Lower lobe of right lung (tissue), 2 donors: ENCODE measurements around the gene GPC6. TPM values are rescaled to one million over a fixed set of nuclear protein-coding genes. Genes with fewer than 3 reads are reported as not detected.

Experiments
- ATAC-seq, 2 donors: fragments of 200-7000 bp; cut with Tn5 transposase; one replicate each; pipeline ENCODE4 v1.9.1; 2020 to 2022; ENCODE audit warnings: mild to moderate bottlenecking in 2 of 2, moderate library complexity in 2 of 2
- DNase-seq: peaks from one replicate; pipeline ENCODE4 v3.0.0-alpha.2; 2020
- H3K27ac ChIP-seq: fragments of 200-600 bp; one replicate; pipeline ENCODE4 v1.8.0; 2022
- H3K27me3 ChIP-seq: fragments of 200-600 bp; one replicate; pipeline ENCODE4 v1.8.0; 2022; ENCODE audit warnings: low read depth
- H3K36me3 ChIP-seq: fragments of 200-600 bp; one replicate; pipeline ENCODE4 v1.8.0; 2022; ENCODE audit warnings: mild to moderate bottlenecking
- H3K4me1 ChIP-seq: fragments of 200-600 bp; one replicate; pipeline ENCODE4 v1.8.0; 2022
- H3K4me3 ChIP-seq: fragments of 200-600 bp; one replicate; pipeline ENCODE4 v1.8.0; 2022; ENCODE audit warnings: mild to moderate bottlenecking
- H3K9me3 ChIP-seq: fragments of 200-600 bp; one replicate; pipeline ENCODE4 v1.8.0; 2022
- CTCF ChIP-seq: fragments of 200-600 bp; IDR thresholded peaks from one replicate; pipeline ENCODE4 v1.8.0; 2022; ENCODE audit warnings: antibody characterized with exemption, mild to moderate bottlenecking
- intact Hi-C: fragments of 100-400 bp; cut with DNase I; formaldehyde crosslinking; loops from one replicate; pipeline ENCODE4 v1.11.0; 2022
- total RNA-seq: library from RNA; stranded (reverse); fragmentation: NEBNext Ultra II Directional; extraction: Animal tissue kit (Norgen Biotek cat#: 25700); gene quantifications from one replicate; pipeline ENCODE4 v1.2.1, GENCODE V29; 2021
- donor health status: DM: no; HTN: yes; CAD: no; lungs with severe emphysema.

Gene GPC6
- total RNA-seq, 1 donor from 2014 or later, result 5.5 TPM

GRCh38 chr13:93859716-93860115 is 633.1 kb downstream of the GPC6 start:
- Histone ChIP-seq H3K27me3 (no peaks in the 10 kb centered on the region), H3K4me1 (no peaks in the 10 kb centered on the region), H3K9me3 (no peaks in the 10 kb centered on the region), H3K27ac (no peak overlapping the region), H3K36me3 (no peaks in the 10 kb centered on the region), H3K4me3 (no peak overlapping the region)
- DNase-seq (no peak), ATAC-seq (no peak)
- intact Hi-C loops, result no loop called here
- TF ChIP-seq CTCF, result no peak

GRCh38 chr13:93861818-93862217 is 635.2 kb downstream of the GPC6 start:
- no peaks in the 10 kb centered on the region for H3K36me3 ChIP-seq
- no peak overlapping the region for H3K4me3 ChIP-seq
- no peaks in the 10 kb centered on the region for H3K4me1 ChIP-seq
- ATAC-seq (no peak), DNase-seq (no peak)
- intact Hi-C loops, result no loop called here
- H3K9me3 ChIP-seq, result no peaks in the 10 kb centered on the region
- no peak overlapping the region for H3K27ac ChIP-seq
- H3K27me3 ChIP-seq, result no peaks in the 10 kb centered on the region
- TF ChIP-seq CTCF, result no peak

- no peak for TF ChIP-seq CTCF
- no peaks in the 10 kb centered on the region for H3K27me3 ChIP-seq
- intact Hi-C loops, result no loop called here
- no peak overlapping the region for H3K4me3 ChIP-seq
- no peak overlapping the region for H3K27ac ChIP-seq
- DNase-seq (no peak), ATAC-seq (no peak)
- H3K4me1 ChIP-seq, result no peaks in the 10 kb centered on the region
- no peaks in the 10 kb centered on the region for H3K36me3 ChIP-seq
- no peaks in the 10 kb centered on the region for H3K9me3 ChIP-seq
These were observed 635.7 kb downstream of the GPC6 start for GRCh38 chr13:93862259-93862658.

GRCh38 chr13:93865235-93865634 is 638.6 kb downstream of the GPC6 start:
- intact Hi-C loops, result no loop called here
- no peak for TF ChIP-seq CTCF
- ATAC-seq (no peak), DNase-seq (no peak)
- Histone ChIP-seq H3K4me3 (no peak overlapping the region), H3K9me3 (no peaks in the 10 kb centered on the region), H3K36me3 (no peaks in the 10 kb centered on the region), H3K27ac (no peak overlapping the region), H3K27me3 (no peaks in the 10 kb centered on the region), H3K4me1 (no peaks in the 10 kb centered on the region)

- Histone ChIP-seq H3K27me3 (no peaks in the 10 kb centered on the region), H3K9me3 (no peaks in the 10 kb centered on the region), H3K4me3 (no peak overlapping the region), H3K27ac (no peak overlapping the region), H3K4me1 (no peaks in the 10 kb centered on the region), H3K36me3 (no peaks in the 10 kb centered on the region)
- DNase-seq (no peak), ATAC-seq (no peak)
- no peak for TF ChIP-seq CTCF
- intact Hi-C loops, result no loop called here
These were observed 640.9 kb downstream of the GPC6 start for GRCh38 chr13:93867481-93867880.

GRCh38 chr13:93872376-93872775 is 645.8 kb downstream of the GPC6 start:
- no peak for TF ChIP-seq CTCF
- DNase-seq, result no peak
- Histone ChIP-seq H3K4me1 (no peaks in the 10 kb centered on the region), H3K4me3 (no peak overlapping the region), H3K27ac (no peak overlapping the region), H3K36me3 (no peaks in the 10 kb centered on the region), H3K27me3 (no peaks in the 10 kb centered on the region), H3K9me3 (no peaks in the 10 kb centered on the region)
- intact Hi-C loops, result no loop called here
- ATAC-seq, result no peak
